Activated CD4-positive, alpha-beta T cell treated with anti-CD3 and anti-CD28 coated beads, Interleukin-2, amount 10 ng/mL, durations not matched to agents 24 days and 14 days (primary cell): ENCODE measurements around the gene SEC61A1. TPM values are rescaled to one million over a fixed set of nuclear protein-coding genes. Genes with fewer than 3 reads are reported as not detected.

Experiments used
- DNase-seq: peaks from one replicate; pipeline ENCODE4 v3.0.0; 2022
- H3K27ac Mint-ChIP-seq: one replicate; pipeline ENCODE4 v1.8.0; 2022; ENCODE audit warnings: mild to moderate bottlenecking, mixed read lengths
- H3K27me3 Mint-ChIP-seq: one replicate; pipeline ENCODE4 v1.8.0; 2022; ENCODE audit warnings: mixed read lengths
- H3K36me3 Mint-ChIP-seq: one replicate; pipeline ENCODE4 v1.8.0; 2022; ENCODE audit warnings: low read depth, mild to moderate bottlenecking, mixed read lengths
- H3K4me1 Mint-ChIP-seq: one replicate; pipeline ENCODE4 v1.8.0; 2021; ENCODE audit warnings: mixed read lengths
- H3K4me3 Mint-ChIP-seq: one replicate; pipeline ENCODE4 v1.8.0; 2022; ENCODE audit warnings: mild to moderate bottlenecking, moderate library complexity, mixed read lengths
- H3K9me3 Mint-ChIP-seq: one replicate; pipeline ENCODE4 v1.8.0; 2021; ENCODE audit warnings: mixed read lengths
- intact Hi-C: fragments of 100-400 bp; cut with micrococcal nuclease; formaldehyde crosslinking; loops from one replicate; pipeline ENCODE4 v1.15.1; 2023
- total RNA-seq: library from RNA; stranded (reverse); gene quantifications from 2 replicates; pipeline ENCODE4 v1.2.3, GENCODE V29; 2022

The SEC61A1 gene
- total RNA-seq, 1 donor from 2014 or later, result 194 TPM

GRCh38 chr3:128066676-128067075, 14.4 kb downstream of the SEC61A1 start:
- H3K36me3 Mint-ChIP-seq, result peaks cover 84% of the 10 kb centered on the region
- H3K4me3 Mint-ChIP-seq, result no peak overlapping the region
- H3K27ac Mint-ChIP-seq, result no peak overlapping the region
- H3K4me1 Mint-ChIP-seq, result peaks cover 4% of the 10 kb centered on the region
- H3K27me3 Mint-ChIP-seq, result no peaks in the 10 kb centered on the region
- no peaks in the 10 kb centered on the region for H3K9me3 Mint-ChIP-seq
- no peak for DNase-seq
- intact Hi-C loops, result no loop called here

DNA sequence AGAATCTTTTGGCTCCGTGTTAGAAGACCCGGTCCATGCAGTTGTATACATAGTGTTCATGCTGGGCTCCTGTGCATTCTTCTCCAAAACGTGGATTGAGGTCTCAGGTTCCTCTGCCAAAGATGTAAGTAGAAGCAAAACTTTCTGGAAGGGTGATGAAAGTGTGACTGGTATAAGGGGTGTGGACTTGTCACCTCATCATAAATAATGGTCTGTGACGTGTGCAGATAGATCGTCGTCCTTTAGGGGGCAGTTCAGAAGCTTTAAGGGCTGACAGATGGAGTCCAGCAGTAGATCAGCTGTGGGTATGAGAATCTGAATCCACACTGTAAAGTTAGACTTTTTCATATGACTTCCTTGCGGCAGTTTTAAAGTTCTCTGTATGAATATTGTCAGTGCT, 15.3 kb downstream of the SEC61A1 start:
- Mint-ChIP-seq H3K27ac (no peak overlapping the region), H3K4me1 (peaks cover 4% of the 10 kb centered on the region), H3K4me3 (no peak overlapping the region), H3K36me3 (peaks cover 82% of the 10 kb centered on the region), H3K9me3 (no peaks in the 10 kb centered on the region), H3K27me3 (no peaks in the 10 kb centered on the region)
- DNase-seq, result no peak
- intact Hi-C loops, result no loop called here

DNA sequence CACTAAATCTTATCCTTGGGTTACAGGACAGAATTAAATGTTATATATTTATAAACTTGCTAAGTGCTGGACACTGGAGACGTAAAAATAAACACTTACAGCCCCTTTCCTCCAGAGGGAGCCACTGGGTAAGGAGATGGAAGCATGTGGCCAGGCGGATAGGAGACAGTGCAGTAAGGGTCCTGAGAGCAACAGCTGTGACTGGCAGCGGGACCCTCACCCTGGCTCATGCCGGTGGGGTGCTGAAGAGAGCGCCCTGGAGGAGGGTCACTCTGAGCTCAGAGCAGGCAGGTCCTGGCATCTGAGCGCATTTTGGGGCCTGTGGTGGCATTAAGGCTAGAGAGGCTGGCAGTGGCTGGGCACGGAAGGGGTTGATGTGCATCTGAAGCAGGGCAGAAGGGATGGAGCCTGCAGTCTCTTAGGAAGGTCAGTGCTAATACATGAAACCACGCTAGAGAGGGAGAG, 16.0 kb downstream of the SEC61A1 start:
- Mint-ChIP-seq H3K4me1 (peaks cover 4% of the 10 kb centered on the region), H3K9me3 (no peaks in the 10 kb centered on the region), H3K36me3 (peaks cover 75% of the 10 kb centered on the region), H3K27ac (peak overlapping the region; percentile 46), H3K4me3 (no peak overlapping the region), H3K27me3 (no peaks in the 10 kb centered on the region)
- intact Hi-C loops, result no loop called here
- DNase-seq, result peak; percentile 78

- no peak overlapping the region for H3K27ac Mint-ChIP-seq
- intact Hi-C loops, result no loop called here
- H3K4me1 Mint-ChIP-seq, result peaks cover 4% of the 10 kb centered on the region
- no peak overlapping the region for H3K4me3 Mint-ChIP-seq
- DNase-seq, result no peak
- H3K36me3 Mint-ChIP-seq, result peaks cover 66% of the 10 kb centered on the region
- H3K27me3 Mint-ChIP-seq, result no peaks in the 10 kb centered on the region
- no peaks in the 10 kb centered on the region for H3K9me3 Mint-ChIP-seq
These were observed 17.0 kb downstream of the SEC61A1 start for GRCh38 chr3:128069271-128069670.

GRCh38 chr3:128070898-128071591, 18.8 kb downstream of the SEC61A1 start:
- Mint-ChIP-seq H3K36me3 (peaks cover 55% of the 10 kb centered on the region), H3K4me3 (no peak overlapping the region), H3K4me1 (peaks cover 10% of the 10 kb centered on the region), H3K9me3 (no peaks in the 10 kb centered on the region), H3K27ac (no peak overlapping the region), H3K27me3 (no peaks in the 10 kb centered on the region)
- intact Hi-C loops, result loop anchor here (10.0 kb wide), 1 partner anchor 534 kb away; no protein-coding TSS in a partner anchor
- DNase-seq, result no peak

DNA sequence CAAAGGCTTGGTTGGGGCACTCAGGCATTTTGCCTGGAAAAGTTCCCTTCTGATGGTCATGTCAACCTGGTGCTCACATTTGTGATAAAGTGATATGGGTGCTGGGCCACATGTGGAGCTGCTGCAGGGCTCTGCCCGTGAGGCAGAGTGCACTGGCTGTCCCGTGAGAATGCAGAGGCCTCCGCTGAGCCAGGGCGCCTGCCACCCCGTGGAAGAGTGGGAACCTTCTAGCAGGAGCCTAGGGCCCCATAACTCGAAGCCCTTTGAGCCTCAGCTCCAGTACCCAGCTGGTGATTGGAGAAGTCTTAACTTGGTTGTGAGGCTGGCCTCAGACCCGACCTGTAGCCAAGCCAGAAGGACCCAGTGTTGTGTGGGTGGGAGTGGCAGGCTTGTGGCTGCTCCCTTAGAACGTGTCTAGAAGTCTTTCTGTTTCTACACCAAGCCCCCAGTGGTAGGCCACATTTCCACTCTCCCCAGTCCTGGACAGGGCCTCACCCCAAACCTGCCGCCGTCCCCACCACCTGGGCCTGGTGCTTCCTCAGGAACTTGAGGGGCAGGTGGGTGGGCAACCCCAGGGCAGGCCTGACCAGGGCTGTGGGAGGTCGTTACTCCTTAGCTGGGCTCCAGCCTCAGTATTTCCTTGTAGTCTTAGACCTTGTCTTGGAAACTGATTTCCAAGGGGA, 19.7 kb downstream of the SEC61A1 start:
- Mint-ChIP-seq H3K27ac (no peak overlapping the region), H3K27me3 (no peaks in the 10 kb centered on the region), H3K4me3 (no peak overlapping the region), H3K4me1 (peaks cover 12% of the 10 kb centered on the region), H3K36me3 (peaks cover 50% of the 10 kb centered on the region), H3K9me3 (no peaks in the 10 kb centered on the region)
- intact Hi-C loops, result loop anchor here (10.0 kb wide), 1 partner anchor 533 kb away; no protein-coding TSS in a partner anchor
- DNase-seq, result no peak

GRCh38 chr3:128072454-128073184, 20.4 kb downstream of the SEC61A1 start:
- intact Hi-C loops, result loop anchor here (10.0 kb wide), 1 partner anchor 532 kb away; no protein-coding TSS in a partner anchor
- DNase-seq, result no peak
- Mint-ChIP-seq H3K27me3 (no peaks in the 10 kb centered on the region), H3K9me3 (no peaks in the 10 kb centered on the region), H3K27ac (no peak overlapping the region), H3K36me3 (peaks cover 43% of the 10 kb centered on the region), H3K4me1 (peaks cover 12% of the 10 kb centered on the region), H3K4me3 (no peak overlapping the region)

- no peaks in the 10 kb centered on the region for H3K27me3 Mint-ChIP-seq
- no peaks in the 10 kb centered on the region for H3K9me3 Mint-ChIP-seq
- intact Hi-C loops, result loop anchor here (10.0 kb wide), 1 partner anchor 532 kb away; no protein-coding TSS in a partner anchor
- H3K36me3 Mint-ChIP-seq, result peaks cover 42% of the 10 kb centered on the region
- no peak for DNase-seq
- H3K27ac Mint-ChIP-seq, result no peak overlapping the region
- H3K4me1 Mint-ChIP-seq, result peaks cover 11% of the 10 kb centered on the region
- no peak overlapping the region for H3K4me3 Mint-ChIP-seq
These were observed 21.0 kb downstream of the SEC61A1 start for GRCh38 chr3:128073185-128073725.

DNA sequence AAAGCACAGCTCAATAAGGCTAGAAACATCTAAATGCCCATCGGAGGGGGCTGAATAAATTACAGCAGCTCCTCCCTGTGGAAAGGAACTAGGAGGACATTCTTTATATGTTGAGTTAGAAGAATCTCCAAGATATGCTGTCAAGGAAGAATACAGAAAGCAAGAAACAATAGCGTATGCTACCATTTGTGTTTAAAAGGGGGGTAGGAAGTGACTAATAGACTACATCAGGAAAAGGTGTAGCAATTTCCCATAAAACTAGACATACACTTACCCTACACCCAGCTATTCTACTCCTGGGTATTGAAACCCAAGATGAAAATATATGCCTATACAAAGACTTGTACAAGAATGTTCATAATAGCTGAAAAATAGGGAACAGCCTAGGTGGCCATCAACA, 21.6 kb downstream of the SEC61A1 start:
- no peak for DNase-seq
- Mint-ChIP-seq H3K27ac (no peak overlapping the region), H3K27me3 (no peaks in the 10 kb centered on the region), H3K36me3 (peaks cover 37% of the 10 kb centered on the region), H3K4me3 (no peak overlapping the region), H3K4me1 (peaks cover 8% of the 10 kb centered on the region), H3K9me3 (no peaks in the 10 kb centered on the region)
- intact Hi-C loops, result loop anchor here (10.0 kb wide), 1 partner anchor 531 kb away; no protein-coding TSS in a partner anchor

- DNase-seq, result no peak
- H3K9me3 Mint-ChIP-seq, result no peaks in the 10 kb centered on the region
- intact Hi-C loops, result loop anchor here (1.0 to 10.0 kb wide), 4 partner anchors 23 to 530 kb away; partner anchors contain the start of genes RUVBL1 and SEC61A1
- peaks cover 8% of the 10 kb centered on the region for H3K4me1 Mint-ChIP-seq
- peaks cover 40% of the 10 kb centered on the region for H3K36me3 Mint-ChIP-seq
- H3K27ac Mint-ChIP-seq, result peak overlapping the region; percentile 18
- H3K4me3 Mint-ChIP-seq, result peak overlapping the region; percentile 32
- H3K27me3 Mint-ChIP-seq, result no peaks in the 10 kb centered on the region
These were observed 22.7 kb downstream of the SEC61A1 start for GRCh38 chr3:128074851-128075521.

DNA sequence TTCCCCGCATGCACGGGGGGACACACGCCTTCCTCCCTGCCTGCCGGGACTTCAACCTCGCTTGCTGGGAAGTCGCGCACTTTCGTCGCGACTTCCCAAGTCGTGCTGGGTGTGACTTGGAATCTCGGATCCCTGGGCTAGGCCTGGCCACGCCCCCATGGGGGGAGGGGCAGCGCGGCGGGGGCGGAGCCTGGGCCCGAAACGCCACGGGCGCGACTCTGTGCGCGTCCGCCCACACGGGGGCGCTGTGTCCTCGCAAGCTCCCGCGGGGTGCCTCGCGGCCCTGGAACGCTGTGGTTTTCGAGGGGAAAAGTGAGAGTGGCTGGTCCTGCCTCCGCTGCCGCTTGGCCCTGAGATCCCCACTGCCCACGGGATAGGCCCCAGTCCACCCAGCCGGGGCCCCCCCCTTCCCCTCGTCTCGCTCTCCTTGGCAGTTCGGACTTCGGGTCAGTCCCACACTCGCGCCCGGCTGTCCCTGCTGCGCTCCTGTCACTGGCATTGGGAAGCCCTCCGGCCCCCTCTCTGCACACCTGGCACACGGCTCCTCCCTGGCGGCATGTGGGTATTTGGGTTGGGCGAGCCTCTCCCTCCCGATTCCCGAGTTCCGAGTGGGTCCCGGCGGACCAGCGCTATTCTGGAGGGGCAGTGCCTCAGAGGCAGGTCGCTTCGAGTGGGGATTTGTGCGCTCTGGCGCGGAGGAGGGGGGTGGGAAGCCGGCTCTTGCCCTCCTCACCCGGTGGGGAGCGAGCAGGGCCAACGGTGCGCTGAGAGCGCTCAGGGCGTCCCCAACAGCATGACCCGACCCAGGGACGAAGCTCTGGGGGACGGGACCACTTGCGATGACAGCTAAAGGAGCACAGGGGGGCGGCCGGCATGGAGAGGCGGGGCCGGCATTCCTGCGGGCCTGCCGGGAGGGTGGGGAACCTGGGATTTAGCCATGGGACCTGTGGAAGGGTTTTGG, 23.6 kb downstream of the SEC61A1 start:
- peak; percentile 96 for DNase-seq
- H3K4me1 Mint-ChIP-seq, result peaks cover 8% of the 10 kb centered on the region
- H3K36me3 Mint-ChIP-seq, result peaks cover 40% of the 10 kb centered on the region
- no peaks in the 10 kb centered on the region for H3K9me3 Mint-ChIP-seq
- intact Hi-C loops, result loop anchor here (1.0 to 10.0 kb wide), 4 partner anchors 24 to 529 kb away; partner anchors contain the start of genes RUVBL1 and SEC61A1
- H3K27me3 Mint-ChIP-seq, result no peaks in the 10 kb centered on the region
- peak overlapping the region; percentile 66 for H3K4me3 Mint-ChIP-seq
- no peak overlapping the region for H3K27ac Mint-ChIP-seq

- Mint-ChIP-seq H3K27ac (no peak overlapping the region), H3K27me3 (no peaks in the 10 kb centered on the region), H3K4me1 (peaks cover 8% of the 10 kb centered on the region), H3K36me3 (peaks cover 41% of the 10 kb centered on the region), H3K9me3 (no peaks in the 10 kb centered on the region), H3K4me3 (peak overlapping the region; percentile 66)
- DNase-seq, result no peak
- intact Hi-C loops, result loop anchor here (5.0 to 10.0 kb wide), 2 partner anchors 421 to 528 kb away; no protein-coding TSS in a partner anchor
These were observed 24.4 kb downstream of the SEC61A1 start for GRCh38 chr3:128076483-128077201.
